Measurements from ENCODE around the gene RFC1. TPM values are rescaled to one million over a fixed set of nuclear protein-coding genes. Genes with fewer than 3 reads are reported as not detected.
"Not testable (repeated sequence)": the region's sequence is repeated elsewhere in the genome, so short reads cannot be mapped to it uniquely, and the experiment has no call there.

RFC1 gene
- total RNA-seq, 1 donor from 2014 or later = 22.6 TPM

- no peak for ATAC-seq (ENCODE audit: poor library complexity)
- no peak for DNase-seq
- intact Hi-C loops (cut with DNase I) = no loop called here
These were observed 45.6 kb downstream of the RFC1 start for GRCh38 chr4:39320381-39321115.

GRCh38 chr4:39319676-39320075 is 46.5 kb downstream of the RFC1 start:
- DNase-seq (no peak), ATAC-seq (ENCODE audit: poor library complexity) (no peak)
- intact Hi-C loops (cut with DNase I) = no loop called here

GRCh38 chr4:39312816-39313215 is 53.3 kb downstream of the RFC1 start:
- DNase-seq (no peak), ATAC-seq (ENCODE audit: poor library complexity) (no peak)
- intact Hi-C loops (cut with DNase I) = no loop called here

DNA sequence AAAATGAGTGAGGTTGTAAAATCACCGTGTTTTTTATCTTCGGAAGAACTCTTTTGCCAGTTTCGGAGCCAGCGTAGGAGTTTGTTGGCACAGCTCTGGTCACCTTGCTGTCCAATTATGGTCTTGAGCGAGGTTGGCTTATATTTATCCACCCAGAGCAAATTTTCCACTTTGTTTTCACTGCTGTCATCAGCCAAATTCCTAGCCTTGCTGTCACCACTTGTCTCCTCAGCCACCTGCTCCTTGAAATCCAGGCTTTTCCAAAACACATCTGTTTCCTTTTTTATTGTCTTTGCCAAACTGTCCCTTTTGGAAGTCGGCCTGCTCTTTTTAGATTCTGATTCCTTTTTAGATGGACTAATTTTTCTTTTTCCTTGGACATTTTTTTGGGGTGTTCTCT is 57.6 kb downstream of the RFC1 start:
- intact Hi-C loops (cut with DNase I) = no loop called here
- no peak for DNase-seq
- ATAC-seq (ENCODE audit: poor library complexity) = peak; percentile 34

- ATAC-seq (ENCODE audit: poor library complexity) (peak; percentile 87), DNase-seq (no peak)
- intact Hi-C loops (cut with DNase I) = no loop called here
These were observed 60.1 kb downstream of the RFC1 start for GRCh38 chr4:39305912-39306677.

- DNase-seq (no peak), ATAC-seq (ENCODE audit: poor library complexity) (no peak)
- intact Hi-C loops (cut with DNase I) = no loop called here
These were observed 61.5 kb downstream of the RFC1 start for GRCh38 chr4:39304651-39305050.

DNA sequence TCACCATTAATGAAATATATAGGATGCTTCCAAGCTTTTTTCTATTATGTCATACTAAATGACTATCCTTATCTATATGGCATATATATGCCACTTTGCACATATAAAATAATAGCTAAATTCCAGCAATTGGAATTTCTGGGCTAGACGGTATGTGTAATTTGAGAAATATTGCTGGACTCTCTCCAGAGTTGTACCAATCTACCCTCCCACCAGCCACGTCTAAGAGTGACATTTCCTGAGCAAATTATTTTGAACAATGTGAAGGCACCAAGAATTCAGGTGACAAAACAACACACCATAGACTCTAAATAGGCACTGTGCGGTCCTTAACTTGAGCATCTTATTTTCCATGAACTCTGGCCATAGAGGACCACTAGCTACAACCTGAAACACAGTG is 62.3 kb downstream of the RFC1 start:
- intact Hi-C loops (cut with DNase I) = no loop called here
- ATAC-seq (ENCODE audit: poor library complexity) = no peak
- no peak for DNase-seq

- ATAC-seq (ENCODE audit: poor library complexity) (no peak), DNase-seq (no peak)
- intact Hi-C loops (cut with DNase I) = no loop called here
These were observed 63.3 kb downstream of the RFC1 start for GRCh38 chr4:39302901-39303300.

- DNase-seq (no peak), ATAC-seq (ENCODE audit: poor library complexity) (no peak)
- intact Hi-C loops (cut with DNase I) = no loop called here
These were observed 70.4 kb downstream of the RFC1 start for GRCh38 chr4:39295784-39296183.

GRCh38 chr4:39292433-39292832 is 73.7 kb downstream of the RFC1 start:
- ATAC-seq (ENCODE audit: poor library complexity); intact Hi-C loops (cut with DNase I); DNase-seq: not testable (repeated sequence)

DNA sequence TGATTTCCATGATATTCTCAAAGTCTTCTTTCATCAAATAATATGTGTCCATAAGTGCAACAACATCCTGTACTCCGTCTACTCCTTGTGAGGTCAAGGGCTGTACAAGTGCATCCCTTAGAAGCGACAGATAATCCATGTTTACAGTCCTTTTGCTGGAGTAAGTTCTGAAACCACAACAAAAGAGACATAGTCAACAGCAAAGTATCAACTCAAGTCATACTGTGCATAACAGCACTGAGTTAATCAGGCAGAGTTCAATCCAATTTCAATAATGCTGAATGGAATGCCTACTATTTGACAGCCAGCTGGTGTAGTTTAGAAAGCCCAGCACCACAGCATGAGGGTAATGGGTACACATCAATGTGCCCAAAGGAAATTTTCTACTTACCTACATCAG is 74.5 kb downstream of the RFC1 start:
- DNase-seq (no peak), ATAC-seq (ENCODE audit: poor library complexity) (no peak)
- intact Hi-C loops (cut with DNase I) = no loop called here

DNA sequence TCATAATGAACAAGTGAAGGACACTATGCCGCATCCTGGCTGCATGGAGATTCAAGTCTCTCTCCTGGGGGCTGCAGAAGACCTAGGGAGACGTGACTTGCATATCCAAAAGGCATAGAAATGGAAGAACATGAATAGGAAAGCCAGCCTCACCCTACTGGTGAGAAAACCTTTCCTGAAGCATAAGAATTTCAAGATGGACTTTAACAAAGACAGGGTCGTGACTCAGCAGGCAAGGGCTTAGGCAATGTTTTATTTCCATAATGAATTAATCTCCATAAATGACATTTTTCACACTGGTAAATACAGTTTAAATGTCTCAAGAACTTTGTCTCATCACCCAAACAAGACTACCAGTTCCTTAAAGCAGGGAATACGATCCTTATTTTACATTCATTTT is 78.9 kb downstream of the RFC1 start:
- ATAC-seq (ENCODE audit: poor library complexity) = no peak
- no peak for DNase-seq
- intact Hi-C loops (cut with DNase I) = no loop called here

DNA sequence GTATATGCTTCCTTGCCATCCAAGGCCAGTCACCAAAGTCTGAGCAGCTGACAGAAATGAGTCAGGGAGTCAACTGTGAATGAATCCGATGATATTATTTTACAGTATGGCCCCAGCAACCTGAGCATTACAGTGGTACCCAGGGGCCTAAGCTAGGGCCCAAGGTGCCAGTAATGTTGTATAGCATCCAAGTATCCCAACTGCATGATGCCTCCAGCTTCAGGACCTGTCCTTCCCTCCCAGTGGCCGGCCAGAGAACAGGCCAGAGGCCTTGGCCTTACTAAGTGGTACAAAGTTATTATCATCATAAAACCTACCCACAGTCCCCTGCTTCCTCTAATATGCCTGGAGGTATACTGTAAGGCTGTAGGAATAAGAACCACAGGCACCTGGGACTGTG is 79.9 kb downstream of the RFC1 start:
- DNase-seq = no peak
- ATAC-seq (ENCODE audit: poor library complexity) = no peak
- intact Hi-C loops (cut with DNase I) = no loop called here

- DNase-seq (no peak), ATAC-seq (ENCODE audit: poor library complexity) (no peak)
- intact Hi-C loops (cut with DNase I) = no loop called here
These were observed 80.3 kb downstream of the RFC1 start for GRCh38 chr4:39285853-39286252.

GRCh38 chr4:39285111-39285795 is 80.9 kb downstream of the RFC1 start:
- no peak for ATAC-seq (ENCODE audit: poor library complexity)
- no peak for DNase-seq
- intact Hi-C loops (cut with DNase I) = no loop called here

DNA sequence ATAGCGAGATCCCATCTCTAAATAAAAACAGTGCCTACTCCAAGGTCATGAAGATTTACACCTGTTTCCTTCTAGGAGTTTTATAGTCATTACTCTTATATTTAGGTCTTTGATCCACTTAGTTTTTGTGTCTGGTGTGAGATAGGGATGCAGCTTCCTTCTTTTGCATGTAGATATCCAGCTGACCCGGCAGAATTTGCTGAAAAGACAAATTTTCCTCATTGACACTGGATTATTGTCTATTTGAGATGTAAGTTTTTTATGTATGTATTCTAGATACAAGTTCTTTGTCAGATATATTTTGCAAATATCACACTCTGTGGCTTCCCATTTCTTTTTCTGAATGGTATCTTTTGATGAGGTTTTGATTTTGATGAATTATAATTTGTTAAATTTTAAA is 85.4 kb downstream of the RFC1 start:
- DNase-seq (no peak), ATAC-seq (ENCODE audit: poor library complexity) (no peak)
- intact Hi-C loops (cut with DNase I) = no loop called here

DNA sequence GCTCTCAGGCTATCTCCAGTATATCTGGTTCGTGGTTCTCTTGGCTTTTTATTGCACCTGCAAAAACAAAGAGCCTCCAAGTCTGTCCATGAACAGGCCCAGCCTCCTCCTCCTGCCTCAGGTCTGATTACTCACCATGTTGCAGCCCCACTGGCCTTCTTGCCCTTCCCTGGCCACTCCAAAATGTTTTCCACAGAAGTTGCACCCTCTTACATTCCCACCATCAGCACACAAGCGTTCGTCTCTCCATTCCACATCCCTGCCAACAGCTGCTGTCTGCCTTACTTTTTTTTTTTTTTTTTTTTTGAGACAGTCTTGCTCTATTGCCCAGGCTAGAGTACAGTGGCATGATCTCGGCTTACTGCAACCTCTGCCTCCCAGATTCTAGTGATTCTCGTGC is 86.7 kb downstream of the RFC1 start:
- intact Hi-C loops (cut with DNase I) = no loop called here
- DNase-seq = no peak
- no peak for ATAC-seq (ENCODE audit: poor library complexity)

GRCh38 chr4:39278476-39278875 is 87.7 kb downstream of the RFC1 start:
- ATAC-seq (ENCODE audit: poor library complexity) = no peak
- intact Hi-C loops (cut with DNase I) = no loop called here
- DNase-seq = no peak

DNA sequence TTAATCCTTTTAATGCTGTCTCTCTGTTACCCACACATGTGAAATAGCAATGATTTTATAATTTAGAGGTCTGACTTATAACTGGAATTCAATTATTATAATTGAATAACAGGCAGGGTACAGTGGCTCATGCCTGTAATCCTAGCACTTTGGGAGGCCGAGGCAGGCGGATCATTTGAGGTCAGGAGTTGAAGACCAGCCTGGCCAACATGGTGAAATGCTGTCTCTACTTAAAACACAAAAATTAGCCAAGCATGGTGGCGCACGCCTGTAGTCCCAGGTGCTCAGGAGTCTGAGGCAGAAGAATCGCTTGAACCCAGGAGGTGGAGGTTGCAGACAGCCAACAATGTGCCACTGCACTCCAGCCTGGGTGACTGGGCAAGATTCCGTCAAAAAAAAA is 88.5 kb downstream of the RFC1 start:
- ATAC-seq (ENCODE audit: poor library complexity); intact Hi-C loops (cut with DNase I); DNase-seq: not testable (repeated sequence)

- no peak for ATAC-seq (ENCODE audit: poor library complexity)
These were observed 91.7 kb downstream of the RFC1 start for GRCh38 chr4:39274503-39274902.

More at GRCh38 chr4:39274503-39274902, 91.7 kb downstream of the RFC1 start:
- no peak for DNase-seq
- intact Hi-C loops (cut with DNase I) = no loop called here

Measured in Right ventricle myocardium superior (tissue), 1 donor.